ENCODE data around the gene CYP4F3. TPM values are rescaled to one million over a fixed set of nuclear protein-coding genes. Genes with fewer than 3 reads are reported as not detected.
"Not testable (repeated sequence)": the region's sequence is repeated elsewhere in the genome, so short reads cannot be mapped to it uniquely, and the experiment has no call there.

The CYP4F3 gene
- total RNA-seq: 2.9 and 3.2 TPM in 2 replicates

- no peak for TF ChIP-seq CTCF (IDR thresholded peaks at IDR 0.05; ENCODE audit: insufficient read depth, low read length, severe bottlenecking)
- DNase-seq (ENCODE audit: low read depth) (peak; percentile 79), FAIRE-seq (peak; percentile 97)
- Histone ChIP-seq H3K27me3 (ENCODE audit: control insufficient read depth, insufficient read depth, low read length) (no peaks in the 10 kb centered on the region), H3K4me3 (ENCODE audit: low read depth, low read length) (no peak within 1 kb of the TSS), H3K36me3 (ENCODE audit: control insufficient read depth, insufficient read depth, low read length) (no peaks in the 10 kb centered on the region)
Observed at GRCh38 chr19:15640294-15640903, at the start of gene CYP4F3. Gene CYP4F3 (plus strand): TSS chr19:15640897. CDS start chr19:15641416, 519 bp downstream.

GRCh38 chr19:15591796-15592195, 48.9 kb upstream of the CYP4F3 start:
- TF ChIP-seq CTCF (IDR thresholded peaks at IDR 0.05; ENCODE audit: insufficient read depth, low read length, severe bottlenecking): no peak

GRCh38 chr19:15592506-15592905, 48.2 kb upstream of the CYP4F3 start:
- peak; percentile 36 for FAIRE-seq
- DNase-seq (ENCODE audit: low read depth): not testable (repeated sequence)

More at GRCh38 chr19:15591796-15592195, 48.9 kb upstream of the CYP4F3 start:
- H3K27me3 ChIP-seq (ENCODE audit: control insufficient read depth, insufficient read depth, low read length): no peaks in the 10 kb centered on the region
- H3K4me3 ChIP-seq (ENCODE audit: low read depth, low read length): no peak overlapping the region
- no peak for DNase-seq (ENCODE audit: low read depth)
- no peaks in the 10 kb centered on the region for H3K36me3 ChIP-seq (ENCODE audit: control insufficient read depth, insufficient read depth, low read length)
- FAIRE-seq: no peak

GRCh38 chr19:15593766-15594165, 46.9 kb upstream of the CYP4F3 start:
- H3K4me3 ChIP-seq (ENCODE audit: low read depth, low read length); H3K27me3 ChIP-seq (ENCODE audit: control insufficient read depth, insufficient read depth, low read length); H3K36me3 ChIP-seq (ENCODE audit: control insufficient read depth, insufficient read depth, low read length): not testable (repeated sequence)
- FAIRE-seq (peak; percentile 83), DNase-seq (ENCODE audit: low read depth) (peak; percentile 3)

More at GRCh38 chr19:15592506-15592905, 48.2 kb upstream of the CYP4F3 start:
- H3K4me3 ChIP-seq (ENCODE audit: low read depth, low read length); H3K36me3 ChIP-seq (ENCODE audit: control insufficient read depth, insufficient read depth, low read length); H3K27me3 ChIP-seq (ENCODE audit: control insufficient read depth, insufficient read depth, low read length): not testable (repeated sequence)

- H3K27me3 ChIP-seq (ENCODE audit: control insufficient read depth, insufficient read depth, low read length): no peaks in the 10 kb centered on the region
- DNase-seq (ENCODE audit: low read depth): peak; percentile 44
- H3K4me3 ChIP-seq (ENCODE audit: low read depth, low read length): no peak overlapping the region
- H3K36me3 ChIP-seq (ENCODE audit: control insufficient read depth, insufficient read depth, low read length): no peaks in the 10 kb centered on the region
- FAIRE-seq: no peak
- no peak for TF ChIP-seq CTCF (IDR thresholded peaks at IDR 0.05; ENCODE audit: insufficient read depth, low read length, severe bottlenecking)
Observed at GRCh38 chr19:15595069-15595468, 45.6 kb upstream of the CYP4F3 start.

GRCh38 chr19:15607978-15608925, 32.4 kb upstream of the CYP4F3 start:
- not testable (repeated sequence) for H3K36me3 ChIP-seq (ENCODE audit: control insufficient read depth, insufficient read depth, low read length); H3K4me3 ChIP-seq (ENCODE audit: low read depth, low read length); H3K27me3 ChIP-seq (ENCODE audit: control insufficient read depth, insufficient read depth, low read length); DNase-seq (ENCODE audit: low read depth); FAIRE-seq

- no peak for DNase-seq (ENCODE audit: low read depth)
- H3K27me3 ChIP-seq (ENCODE audit: control insufficient read depth, insufficient read depth, low read length): no peaks in the 10 kb centered on the region
- no peak for FAIRE-seq
Observed at GRCh38 chr19:15609261-15609660, 31.4 kb upstream of the CYP4F3 start.

More at GRCh38 chr19:15609261-15609660, 31.4 kb upstream of the CYP4F3 start:
- H3K4me3 ChIP-seq (ENCODE audit: low read depth, low read length): no peak overlapping the region
- H3K36me3 ChIP-seq (ENCODE audit: control insufficient read depth, insufficient read depth, low read length): no peaks in the 10 kb centered on the region
- no peak for TF ChIP-seq CTCF (IDR thresholded peaks at IDR 0.05; ENCODE audit: insufficient read depth, low read length, severe bottlenecking)
